T-helper 2 cell treated with Interferon-gamma antibody and Interleukin-4, amounts not matched to agents 5 μg/mL and 100 μg/mL, for 36 hours (primary cell): Measurements from ENCODE around the gene WNT10A.
"Not testable (repeated sequence)": the region's sequence is repeated elsewhere in the genome, so short reads cannot be mapped to it uniquely, and the experiment has no call there.

Experiments
- DNase-seq: peaks from one replicate; pipeline ENCODE4 v3.0.0; 2021; ENCODE audit warnings: low spot score
- H3K27ac Mint-ChIP-seq: one replicate; pipeline ENCODE4 v1.8.0; 2021; ENCODE audit warnings: mild to moderate bottlenecking, mixed read lengths
- H3K27me3 Mint-ChIP-seq: one replicate; pipeline ENCODE4 v1.8.0; 2021; ENCODE audit warnings: low read depth, mixed read lengths
- H3K36me3 Mint-ChIP-seq: one replicate; pipeline ENCODE4 v1.8.0; 2021; ENCODE audit warnings: low read depth, mixed read lengths
- H3K4me1 Mint-ChIP-seq: one replicate; pipeline ENCODE4 v1.8.0; 2021; ENCODE audit warnings: low read depth, mixed read lengths
- H3K4me3 Mint-ChIP-seq: one replicate; pipeline ENCODE4 v1.8.0; 2022; ENCODE audit warnings: mild to moderate bottlenecking, moderate library complexity, mixed read lengths
- H3K9me3 Mint-ChIP-seq: one replicate; pipeline ENCODE4 v1.8.0; 2021; ENCODE audit warnings: mixed read lengths

The WNT10A gene

GRCh38 chr2:218897394-218898108 lies 16.9 kb downstream of the WNT10A start:
- Mint-ChIP-seq H3K27me3 (peaks cover 61% of the 10 kb centered on the region), H3K27ac (no peak overlapping the region)

DNA sequence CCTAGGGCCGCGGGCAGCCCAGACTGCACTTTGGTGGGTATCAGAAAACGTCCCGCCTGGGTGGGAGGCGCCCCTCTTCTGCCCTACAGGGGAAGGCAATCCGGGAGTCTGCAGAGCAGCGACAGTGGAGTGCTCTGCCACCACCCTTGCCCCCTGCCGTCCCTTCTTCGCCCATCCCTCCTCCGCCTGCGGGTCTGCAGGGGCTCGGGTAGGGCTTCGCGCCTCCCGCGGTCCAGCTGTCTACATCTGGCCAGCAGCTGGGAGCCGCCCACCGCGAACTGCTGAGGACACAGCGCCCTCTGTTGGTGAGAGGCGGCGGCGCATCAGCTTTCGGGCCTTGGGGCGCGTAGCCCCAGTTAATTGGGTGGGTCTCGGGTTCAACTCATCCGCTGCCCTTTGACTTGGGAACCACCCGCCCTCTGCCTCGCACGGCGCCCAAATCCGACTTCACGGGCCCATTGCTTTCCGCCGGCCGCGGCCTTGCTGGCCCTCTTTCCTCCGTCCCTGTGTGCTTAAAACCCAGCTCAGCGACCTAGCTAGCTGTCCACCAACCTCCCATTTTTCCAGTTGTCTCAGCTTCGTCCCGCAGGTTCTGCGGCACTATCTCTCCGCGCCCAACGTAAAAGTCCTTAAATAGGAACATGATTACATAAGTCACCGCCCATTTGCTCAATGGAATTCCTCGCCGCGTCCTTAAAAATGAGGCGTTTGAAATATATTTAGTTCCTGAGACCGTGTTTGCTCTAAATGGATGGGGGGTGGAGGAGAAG lies 17.6 kb downstream of the WNT10A start:
- Mint-ChIP-seq H3K4me3 (peak overlapping the region; percentile 76), H3K36me3 (no peaks in the 10 kb centered on the region), H3K27ac (peak overlapping the region; percentile 65), H3K9me3 (no peaks in the 10 kb centered on the region), H3K4me1 (peaks cover 34% of the 10 kb centered on the region), H3K27me3 (peaks cover 65% of the 10 kb centered on the region)
- DNase-seq: peak; percentile 80

More at GRCh38 chr2:218897394-218898108, 16.9 kb downstream of the WNT10A start:
- H3K36me3 Mint-ChIP-seq: no peaks in the 10 kb centered on the region
- peaks cover 38% of the 10 kb centered on the region for H3K4me1 Mint-ChIP-seq
- peak; percentile 38 for DNase-seq
- no peaks in the 10 kb centered on the region for H3K9me3 Mint-ChIP-seq
- H3K4me3 Mint-ChIP-seq: peak overlapping the region; percentile 76

GRCh38 chr2:218899147-218899546 lies 18.5 kb downstream of the WNT10A start:
- no peaks in the 10 kb centered on the region for H3K36me3 Mint-ChIP-seq
- H3K27me3 Mint-ChIP-seq: peaks cover 61% of the 10 kb centered on the region
- H3K4me3 Mint-ChIP-seq: no peak overlapping the region
- H3K27ac Mint-ChIP-seq: no peak overlapping the region
- peaks cover 25% of the 10 kb centered on the region for H3K4me1 Mint-ChIP-seq
- no peaks in the 10 kb centered on the region for H3K9me3 Mint-ChIP-seq
- DNase-seq: no peak

DNA sequence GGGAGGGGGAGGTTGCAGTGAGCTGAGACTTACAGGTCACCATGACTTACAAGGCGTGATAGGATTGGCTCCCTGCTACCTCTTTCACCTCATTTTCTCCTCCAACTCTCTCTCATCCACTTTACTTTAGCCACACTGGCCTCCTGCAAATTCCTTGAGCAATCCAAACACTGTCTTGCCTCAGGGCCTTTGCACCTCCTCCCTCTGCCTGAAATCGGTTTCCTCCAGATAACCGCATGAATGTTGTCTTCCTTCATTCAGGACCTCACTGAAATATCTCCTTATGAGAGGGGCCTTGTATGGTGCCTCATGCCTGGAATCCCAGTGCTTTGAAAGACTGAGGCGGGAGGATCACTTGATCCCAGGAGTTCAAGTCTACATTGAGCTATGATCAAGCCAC lies 21.8 kb downstream of the WNT10A start:
- no peaks in the 10 kb centered on the region for H3K36me3 Mint-ChIP-seq
- no peaks in the 10 kb centered on the region for H3K9me3 Mint-ChIP-seq
- no peak for DNase-seq
- peaks cover 62% of the 10 kb centered on the region for H3K27me3 Mint-ChIP-seq
- no peak overlapping the region for H3K4me3 Mint-ChIP-seq
- H3K27ac Mint-ChIP-seq: no peak overlapping the region
- H3K4me1 Mint-ChIP-seq: peaks cover 6% of the 10 kb centered on the region

DNA sequence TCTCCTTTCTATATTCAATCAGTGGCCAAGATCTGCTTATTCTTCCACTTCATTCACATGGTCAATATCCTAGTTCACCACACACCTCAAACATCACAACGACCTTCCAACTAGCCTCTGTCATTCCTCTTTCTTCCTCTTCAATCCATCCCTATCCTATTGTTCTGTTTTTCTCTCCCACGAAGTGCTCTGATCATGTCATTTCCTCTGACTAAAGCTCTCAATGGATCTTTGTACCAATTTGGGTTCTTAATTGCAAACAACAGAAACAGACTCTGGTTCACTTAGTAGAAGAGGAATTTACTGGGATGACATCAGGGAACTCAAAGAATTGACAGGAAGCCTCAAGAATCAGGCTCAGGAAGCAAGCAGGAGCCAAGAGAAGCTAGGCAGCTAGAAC lies 23.5 kb downstream of the WNT10A start:
- no peak overlapping the region for H3K4me3 Mint-ChIP-seq

GRCh38 chr2:218908721-218909619 lies 28.3 kb downstream of the WNT10A start:
- Mint-ChIP-seq H3K4me1 (peaks cover 9% of the 10 kb centered on the region), H3K9me3 (no peaks in the 10 kb centered on the region), H3K27me3 (peaks cover 25% of the 10 kb centered on the region), H3K36me3 (no peaks in the 10 kb centered on the region), H3K27ac (peak overlapping the region; percentile 83), H3K4me3 (peak overlapping the region; percentile 83)
- DNase-seq: peak; percentile 88

More for the DNA sequence above, 23.5 kb downstream of the WNT10A start:
- peaks cover 54% of the 10 kb centered on the region for H3K27me3 Mint-ChIP-seq
- H3K36me3 Mint-ChIP-seq: no peaks in the 10 kb centered on the region
- DNase-seq: no peak
- no peaks in the 10 kb centered on the region for H3K9me3 Mint-ChIP-seq
- peaks cover under 1% of the 10 kb centered on the region for H3K4me1 Mint-ChIP-seq
- H3K27ac Mint-ChIP-seq: no peak overlapping the region

- Mint-ChIP-seq H3K36me3 (no peaks in the 10 kb centered on the region), H3K4me3 (peak overlapping the region; percentile 8), H3K4me1 (peaks cover 9% of the 10 kb centered on the region), H3K27me3 (peaks cover 23% of the 10 kb centered on the region), H3K27ac (no peak overlapping the region), H3K9me3 (no peaks in the 10 kb centered on the region)
- no peak for DNase-seq
These were observed 30.1 kb downstream of the WNT10A start for GRCh38 chr2:218910741-218911140.

DNA sequence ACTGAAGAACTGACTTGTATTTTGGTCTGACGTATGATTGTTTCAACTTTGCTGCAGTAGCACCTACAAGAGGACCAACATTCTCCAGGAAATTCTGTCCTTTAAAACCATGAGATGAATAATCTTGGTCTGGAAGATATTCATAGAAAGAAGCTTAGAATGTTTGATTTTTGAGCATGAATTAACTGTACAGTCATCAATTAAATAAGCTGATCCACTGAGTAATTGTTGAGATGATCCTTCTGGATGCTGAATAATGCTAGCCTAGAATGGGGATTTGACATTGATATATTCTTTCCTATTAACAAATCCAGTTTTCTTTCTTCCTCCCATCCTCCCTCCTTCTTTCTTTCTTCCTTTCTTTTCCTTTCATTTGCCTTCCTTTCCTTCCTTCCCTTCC lies 39.9 kb downstream of the WNT10A start:
- Mint-ChIP-seq H3K27ac (no peak overlapping the region), H3K9me3 (peaks cover 11% of the 10 kb centered on the region), H3K4me1 (no peaks in the 10 kb centered on the region), H3K36me3 (peaks cover 3% of the 10 kb centered on the region), H3K27me3 (peaks cover 17% of the 10 kb centered on the region), H3K4me3 (no peak overlapping the region)
- DNase-seq: no peak

GRCh38 chr2:218924757-218925156 lies 44.1 kb downstream of the WNT10A start:
- peaks cover 3% of the 10 kb centered on the region for H3K36me3 Mint-ChIP-seq
- DNase-seq: no peak

DNA sequence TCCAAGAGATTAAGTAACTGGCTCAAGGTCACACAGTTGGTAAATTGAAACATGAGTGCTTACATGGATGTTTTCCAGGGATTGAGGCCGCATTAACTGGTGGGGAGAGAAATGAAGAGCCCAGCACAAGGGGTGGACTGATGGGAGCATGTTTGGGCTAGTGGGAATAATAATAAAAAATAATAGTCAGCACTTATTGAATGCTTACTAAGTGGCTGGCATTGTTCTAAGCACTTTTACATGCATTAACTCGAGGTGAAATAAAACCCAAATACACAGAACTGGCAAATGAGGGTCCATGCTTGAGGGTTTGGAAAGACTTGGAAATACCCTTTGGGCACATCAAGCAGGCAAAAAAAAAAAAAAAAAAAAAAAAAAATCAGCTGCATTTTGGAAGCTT lies 44.8 kb downstream of the WNT10A start:
- H3K9me3 Mint-ChIP-seq: peaks cover 11% of the 10 kb centered on the region
- no peak overlapping the region for H3K4me3 Mint-ChIP-seq

More at GRCh38 chr2:218924757-218925156, 44.1 kb downstream of the WNT10A start:
- peaks cover 17% of the 10 kb centered on the region for H3K27me3 Mint-ChIP-seq
- peaks cover 11% of the 10 kb centered on the region for H3K9me3 Mint-ChIP-seq
- H3K4me1 Mint-ChIP-seq: no peaks in the 10 kb centered on the region
- H3K4me3 Mint-ChIP-seq: no peak overlapping the region
- no peak overlapping the region for H3K27ac Mint-ChIP-seq

GRCh38 chr2:218927422-218927821 lies 46.8 kb downstream of the WNT10A start:
- no peak overlapping the region for H3K4me3 Mint-ChIP-seq
- H3K4me1 Mint-ChIP-seq: no peaks in the 10 kb centered on the region
- peaks cover 11% of the 10 kb centered on the region for H3K9me3 Mint-ChIP-seq
- no peak for DNase-seq
- peaks cover 15% of the 10 kb centered on the region for H3K27me3 Mint-ChIP-seq
- peaks cover 3% of the 10 kb centered on the region for H3K36me3 Mint-ChIP-seq
- H3K27ac Mint-ChIP-seq: no peak overlapping the region

More for the DNA sequence above, 44.8 kb downstream of the WNT10A start:
- H3K4me1 Mint-ChIP-seq: no peaks in the 10 kb centered on the region
- H3K36me3 Mint-ChIP-seq: peaks cover 3% of the 10 kb centered on the region
- DNase-seq: no peak
- peaks cover 15% of the 10 kb centered on the region for H3K27me3 Mint-ChIP-seq
- H3K27ac Mint-ChIP-seq: no peak overlapping the region

- Mint-ChIP-seq H3K4me1 (no peaks in the 10 kb centered on the region), H3K4me3 (no peak overlapping the region), H3K27ac (no peak overlapping the region), H3K36me3 (peaks cover 3% of the 10 kb centered on the region), H3K27me3 (peaks cover 17% of the 10 kb centered on the region), H3K9me3 (peaks cover 9% of the 10 kb centered on the region)
- no peak for DNase-seq
These were observed 47.2 kb downstream of the WNT10A start for GRCh38 chr2:218927876-218928275.

DNA sequence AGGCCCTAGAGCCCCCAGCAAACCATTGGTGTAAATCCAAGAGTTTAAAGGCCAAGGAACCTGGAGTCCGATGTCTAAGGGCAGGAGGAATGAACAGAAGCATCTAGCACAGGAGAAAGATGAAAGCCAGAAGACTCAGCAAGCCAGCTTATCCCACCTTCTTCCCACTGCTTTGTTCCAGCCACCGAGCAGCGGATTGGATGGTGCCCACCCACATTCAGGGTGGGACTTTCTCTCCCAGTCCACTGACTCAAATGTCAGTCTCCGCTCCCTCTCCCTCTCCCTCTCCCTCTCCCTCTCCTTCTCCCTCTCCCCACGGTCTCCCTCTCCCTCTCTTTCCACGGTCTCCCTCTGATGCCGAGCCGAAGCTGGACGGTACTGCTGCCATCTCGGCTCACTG lies 49.8 kb downstream of the WNT10A start:
- H3K27ac Mint-ChIP-seq, H3K9me3 Mint-ChIP-seq, H3K4me3 Mint-ChIP-seq, DNase-seq, H3K36me3 Mint-ChIP-seq, H3K4me1 Mint-ChIP-seq: not testable (repeated sequence)
- peaks cover 12% of the 10 kb centered on the region for H3K27me3 Mint-ChIP-seq
